ACC112 (cell line): ENCODE data around the gene BRD1.
A peak's percentile ranks its signal among the peaks of the same experiment; 100 is the strongest.

Source experiments
- H2AFZ ChIP-seq: fragments of 200-600 bp; sonication (generic); one replicate; pipeline ENCODE4 v1.6.0; 2017; ENCODE audit warnings: antibody characterized with exemption, low read length; ENCODE audit not compliant: unreplicated experiment
- H3K27ac ChIP-seq: fragments of 200-600 bp; sonication (generic); 2 replicates; pipeline ENCODE4 v1.5.1; 2014; ENCODE audit warnings: low read depth, mild to moderate bottlenecking, antibody characterized with exemption, low read length, moderate library complexity
- H3K27me3 ChIP-seq: fragments of 200-600 bp; sonication (generic); 2 replicates; pipeline ENCODE4 v1.6.1; 2014; ENCODE audit warnings: mild to moderate bottlenecking, antibody characterized with exemption, low read length, moderate library complexity, mixed read lengths; ENCODE audit not compliant: insufficient read depth
- H3K36me3 ChIP-seq: fragments of 200-600 bp; sonication (generic); 2 replicates; pipeline ENCODE4 v1.6.1; 2016; ENCODE audit warnings: mild to moderate bottlenecking, antibody characterized with exemption, low read length, moderate library complexity, mixed read lengths; ENCODE audit not compliant: insufficient read depth
- H3K4me1 ChIP-seq: fragments of 200-600 bp; sonication (generic); one replicate; pipeline ENCODE4 v1.6.1; 2016; ENCODE audit warnings: low read length, mixed read lengths; ENCODE audit not compliant: insufficient read depth, unreplicated experiment, control insufficient read depth
- H3K4me3 ChIP-seq: fragments of 200-600 bp; sonication (generic); 2 replicates; pipeline ENCODE4 v1.5.1; 2014; ENCODE audit warnings: mild to moderate bottlenecking, low read depth, low read length
- H3K79me2 ChIP-seq: fragments of 200-600 bp; sonication (generic); one replicate; pipeline ENCODE4 v1.6.0; 2016; ENCODE audit warnings: low read length; ENCODE audit not compliant: control insufficient read depth, unreplicated experiment, insufficient read depth

Gene BRD1

DNA sequence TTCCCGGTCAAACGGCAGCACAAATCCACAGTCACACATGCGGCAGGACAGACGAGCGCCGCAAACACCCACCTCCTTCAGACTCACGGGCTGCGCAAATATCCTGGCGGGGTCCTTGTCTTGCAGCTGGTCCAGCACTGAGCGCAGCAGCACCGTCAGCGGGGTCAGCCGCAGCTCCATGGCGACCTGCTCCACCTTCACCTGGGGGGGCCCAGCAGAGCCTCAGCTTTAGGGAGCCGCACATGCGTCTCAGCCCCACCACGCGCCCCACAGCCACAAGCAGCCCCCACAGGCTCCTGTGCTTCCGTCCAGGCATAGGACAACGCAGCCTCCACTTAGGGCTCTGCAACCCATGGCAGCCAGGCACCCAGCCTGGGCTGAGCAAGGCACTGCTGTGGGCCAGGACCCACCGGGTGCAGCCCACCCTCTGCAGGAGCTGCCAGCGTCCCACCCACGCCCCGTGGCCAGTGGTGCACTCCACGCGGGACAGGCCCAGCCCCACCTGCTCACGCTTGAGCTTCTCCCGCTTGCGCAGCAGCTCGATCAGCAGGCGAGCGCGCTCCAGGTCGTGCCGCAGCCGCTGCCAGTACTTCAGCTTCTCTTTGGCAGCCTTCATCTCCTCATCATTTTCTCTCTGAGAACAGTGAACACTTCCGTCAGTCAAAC, 29.1 kb downstream of the BRD1 start:
- no peak overlapping the region for H3K4me3 ChIP-seq
- H2AFZ ChIP-seq: no peak overlapping the region
- no peaks in the 10 kb centered on the region for H3K4me1 ChIP-seq
- no peak overlapping the region for H3K27ac ChIP-seq
- H3K27me3 ChIP-seq: no peaks in the 10 kb centered on the region
- H3K79me2 ChIP-seq: peaks cover 34% of the 10 kb centered on the region
- H3K36me3 ChIP-seq: no peaks in the 10 kb centered on the region

DNA sequence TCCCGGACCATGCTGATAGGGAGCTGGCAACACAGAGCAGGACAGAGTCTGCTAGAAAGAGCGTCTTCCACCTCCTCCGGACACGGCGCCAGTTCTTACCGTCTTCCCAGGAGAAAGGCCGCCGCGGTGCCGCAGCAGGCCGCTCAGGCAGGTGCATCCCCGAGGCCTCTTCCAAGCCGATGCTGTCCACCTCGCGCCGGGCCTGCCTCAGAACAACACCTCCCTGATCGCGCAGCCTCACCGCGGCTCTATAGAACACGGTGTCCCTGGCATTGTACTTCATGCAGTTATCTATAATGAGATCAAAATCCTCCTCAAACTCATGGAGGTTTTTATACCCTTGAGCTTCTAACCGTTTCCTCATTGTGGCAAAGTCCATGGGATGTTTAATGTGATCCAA, 30.0 kb downstream of the BRD1 start:
- Histone ChIP-seq H3K79me2 (peaks cover 35% of the 10 kb centered on the region), H2AFZ (no peak overlapping the region), H3K27me3 (no peaks in the 10 kb centered on the region), H3K4me1 (no peaks in the 10 kb centered on the region), H3K36me3 (no peaks in the 10 kb centered on the region), H3K4me3 (no peak overlapping the region), H3K27ac (no peak overlapping the region)

DNA sequence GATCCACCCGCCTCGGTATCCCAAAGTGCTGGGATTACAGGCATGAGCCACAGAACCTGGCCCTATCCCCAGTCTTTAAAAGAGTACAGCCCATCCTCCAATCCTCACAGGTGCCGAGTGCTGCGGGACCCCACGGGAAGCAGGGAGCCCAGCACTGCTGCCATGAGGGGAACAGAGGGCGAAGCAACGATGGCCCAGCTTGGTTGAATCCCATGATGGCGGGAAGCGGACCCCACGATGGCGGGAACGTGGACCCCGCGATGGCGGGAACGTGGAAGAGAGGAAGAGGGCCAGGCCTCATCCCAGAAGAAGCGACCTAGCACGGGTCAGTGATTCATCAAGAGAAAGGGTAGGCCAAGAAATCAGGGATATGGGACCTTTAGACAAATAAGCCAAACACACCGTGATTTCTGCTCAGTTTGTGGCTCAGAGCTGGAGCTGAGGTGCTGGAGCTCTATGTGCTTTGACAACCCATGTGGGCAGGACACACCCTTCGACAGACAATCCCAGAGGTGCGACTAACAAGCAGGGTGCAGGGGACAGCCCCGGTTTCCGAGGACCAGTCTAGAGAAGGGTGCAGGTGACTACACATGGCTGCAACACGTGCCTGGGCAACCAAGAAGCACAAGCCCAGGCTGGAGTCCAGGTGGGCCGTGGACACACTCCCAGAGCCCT, 30.9 kb downstream of the BRD1 start:
- Histone ChIP-seq H3K27ac (no peak overlapping the region), H3K4me1 (no peaks in the 10 kb centered on the region), H3K79me2 (peaks cover 40% of the 10 kb centered on the region), H2AFZ (no peak overlapping the region), H3K27me3 (no peaks in the 10 kb centered on the region), H3K4me3 (no peak overlapping the region), H3K36me3 (no peaks in the 10 kb centered on the region)

DNA sequence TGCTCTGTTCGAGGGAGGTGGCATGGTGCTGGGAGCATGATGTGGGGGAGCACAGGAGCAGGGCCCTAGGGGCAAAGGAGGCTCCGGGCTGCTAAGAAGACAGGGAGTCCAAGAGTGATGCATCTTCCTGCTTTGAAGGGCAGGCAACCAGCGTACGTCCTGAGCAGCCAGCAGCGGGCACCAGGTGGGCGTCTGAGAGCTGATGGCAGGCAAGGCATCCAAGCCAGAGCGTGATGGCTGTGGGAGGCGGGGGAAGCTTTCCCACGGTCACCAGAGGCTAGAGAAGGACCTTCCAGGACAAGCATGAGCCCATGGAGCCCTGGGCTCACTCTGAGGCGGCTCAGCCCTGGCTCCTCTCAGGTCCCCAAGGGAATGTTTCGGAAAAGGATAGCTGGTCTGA, 32.2 kb downstream of the BRD1 start:
- no peaks in the 10 kb centered on the region for H3K27me3 ChIP-seq
- H3K36me3 ChIP-seq: no peaks in the 10 kb centered on the region
- H3K79me2 ChIP-seq: peaks cover 41% of the 10 kb centered on the region
- no peak overlapping the region for H3K4me3 ChIP-seq
- no peak overlapping the region for H2AFZ ChIP-seq
- H3K4me1 ChIP-seq: no peaks in the 10 kb centered on the region
- no peak overlapping the region for H3K27ac ChIP-seq

DNA sequence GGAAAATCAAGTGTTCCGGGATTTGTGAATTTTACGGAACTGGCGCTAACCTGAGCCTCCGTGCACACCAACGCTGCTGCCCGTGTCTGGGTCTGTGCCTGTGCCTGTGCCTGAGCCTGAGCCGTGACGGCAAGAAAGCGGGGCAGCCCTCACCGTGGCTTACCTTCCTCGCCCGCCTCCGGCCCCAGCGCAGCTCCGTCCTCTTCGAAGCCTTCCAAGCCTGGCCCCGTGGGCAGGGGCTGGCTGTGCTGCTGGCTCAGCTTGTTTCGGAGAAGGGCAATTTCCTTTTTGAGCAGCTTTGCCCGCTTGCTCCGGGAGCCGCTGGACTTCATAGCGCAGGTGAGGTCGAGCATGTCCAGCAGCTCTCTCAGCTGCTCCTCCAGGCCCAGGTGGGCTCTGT, 33.8 kb downstream of the BRD1 start:
- H3K79me2 ChIP-seq: peaks cover 39% of the 10 kb centered on the region
- no peak overlapping the region for H3K4me3 ChIP-seq
- no peaks in the 10 kb centered on the region for H3K36me3 ChIP-seq
- H3K27me3 ChIP-seq: no peaks in the 10 kb centered on the region
- peaks cover 16% of the 10 kb centered on the region for H3K4me1 ChIP-seq
- no peak overlapping the region for H3K27ac ChIP-seq
- no peak overlapping the region for H2AFZ ChIP-seq

DNA sequence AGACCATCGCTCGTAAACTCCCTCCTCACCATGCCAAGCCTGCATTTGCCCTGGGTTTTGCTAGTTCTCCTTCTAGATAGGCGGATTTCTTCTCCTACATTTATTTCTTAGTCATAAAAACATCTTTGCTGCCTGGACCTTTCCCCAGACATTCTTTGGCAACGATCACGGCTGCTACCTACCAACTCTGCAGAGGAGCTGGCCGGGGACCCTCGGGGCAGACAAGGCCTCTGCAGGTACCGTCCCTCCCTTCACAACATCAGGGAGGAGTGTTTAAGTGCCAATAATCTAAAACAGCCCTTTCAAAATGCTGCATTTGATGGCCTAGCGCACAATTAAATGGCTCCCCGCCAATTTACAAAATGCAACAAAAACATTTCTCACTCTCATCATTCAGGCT, 34.4 kb downstream of the BRD1 start:
- H3K79me2 ChIP-seq: peaks cover 39% of the 10 kb centered on the region

DNA sequence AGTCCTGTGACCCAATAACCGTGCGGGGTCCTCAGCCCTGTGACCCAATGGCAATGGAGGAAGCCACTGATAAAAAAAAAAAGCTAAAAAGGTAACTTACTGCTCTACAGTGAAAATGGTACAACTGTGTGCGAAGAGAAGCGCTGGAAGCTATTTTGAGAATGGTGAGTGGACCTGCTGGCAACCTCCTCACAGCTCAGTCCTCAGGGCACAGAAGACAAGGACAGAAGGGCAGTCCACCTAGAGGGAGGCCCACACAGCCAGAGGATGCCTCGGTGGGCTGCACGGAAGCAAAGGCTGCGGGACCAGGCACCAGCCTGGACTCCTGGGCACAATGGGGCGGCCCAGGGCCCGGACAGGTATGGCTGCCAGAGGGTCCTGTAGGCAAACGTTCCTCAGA, 35.6 kb downstream of the BRD1 start:
- H3K27me3 ChIP-seq: no peaks in the 10 kb centered on the region
- no peak overlapping the region for H3K4me3 ChIP-seq
- no peak overlapping the region for H3K27ac ChIP-seq
- no peak overlapping the region for H2AFZ ChIP-seq
- no peaks in the 10 kb centered on the region for H3K36me3 ChIP-seq
- H3K4me1 ChIP-seq: peaks cover 21% of the 10 kb centered on the region
- H3K79me2 ChIP-seq: peaks cover 42% of the 10 kb centered on the region

More for the DNA sequence above, 34.4 kb downstream of the BRD1 start:
- Histone ChIP-seq H3K4me1 (peaks cover 21% of the 10 kb centered on the region), H3K4me3 (no peak overlapping the region), H2AFZ (no peak overlapping the region), H3K27ac (no peak overlapping the region), H3K27me3 (no peaks in the 10 kb centered on the region), H3K36me3 (no peaks in the 10 kb centered on the region)

DNA sequence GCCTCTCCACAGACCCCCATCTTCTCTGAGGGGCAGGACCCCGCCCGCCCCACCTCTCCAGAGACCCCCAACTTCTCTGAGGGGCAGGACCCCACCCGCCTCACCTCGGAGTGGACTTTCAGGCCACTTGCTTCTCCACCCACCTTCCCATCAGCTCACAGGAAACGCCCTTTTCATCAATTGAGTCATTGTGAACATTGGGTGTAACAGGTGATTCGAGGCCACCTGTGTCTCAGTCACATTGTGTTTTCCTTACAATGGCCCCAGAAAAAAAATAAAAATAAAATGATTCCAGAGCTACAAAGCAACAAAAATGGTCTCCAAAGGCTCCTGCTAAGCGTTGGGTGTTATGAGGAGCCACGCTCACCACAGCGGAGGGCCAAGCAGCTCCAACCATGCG, 36.0 kb downstream of the BRD1 start:
- H3K27ac ChIP-seq: no peak overlapping the region
- H3K36me3 ChIP-seq: no peaks in the 10 kb centered on the region

DNA sequence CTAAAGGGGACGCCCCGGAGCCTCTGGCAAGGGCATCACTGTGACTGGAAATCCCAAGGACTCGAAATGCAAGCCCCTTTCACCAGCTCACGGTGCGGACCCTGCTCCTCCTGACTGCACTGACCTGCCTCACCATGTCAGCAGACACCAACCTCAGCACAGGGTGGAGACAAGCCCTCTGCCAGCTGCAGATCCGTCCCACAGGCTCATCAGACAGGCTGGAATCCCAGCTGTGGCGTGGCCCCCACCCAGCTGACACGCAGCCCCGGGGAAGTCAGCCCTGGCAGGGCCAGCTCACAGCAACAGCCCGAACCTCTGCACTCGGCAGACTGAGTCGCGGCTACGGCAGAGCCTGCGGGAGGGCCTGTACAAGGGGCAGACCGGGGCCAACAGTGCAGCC, 36.8 kb downstream of the BRD1 start:
- Histone ChIP-seq H3K4me1 (peaks cover 21% of the 10 kb centered on the region), H3K36me3 (no peaks in the 10 kb centered on the region), H3K27ac (no peak overlapping the region), H3K4me3 (no peak overlapping the region), H3K27me3 (no peaks in the 10 kb centered on the region), H3K79me2 (peaks cover 51% of the 10 kb centered on the region), H2AFZ (no peak overlapping the region)

More for the DNA sequence above, 36.0 kb downstream of the BRD1 start:
- H2AFZ ChIP-seq: no peak overlapping the region
- H3K4me1 ChIP-seq: peaks cover 21% of the 10 kb centered on the region
- H3K4me3 ChIP-seq: no peak overlapping the region
- H3K79me2 ChIP-seq: peaks cover 45% of the 10 kb centered on the region
- H3K27me3 ChIP-seq: no peaks in the 10 kb centered on the region

DNA sequence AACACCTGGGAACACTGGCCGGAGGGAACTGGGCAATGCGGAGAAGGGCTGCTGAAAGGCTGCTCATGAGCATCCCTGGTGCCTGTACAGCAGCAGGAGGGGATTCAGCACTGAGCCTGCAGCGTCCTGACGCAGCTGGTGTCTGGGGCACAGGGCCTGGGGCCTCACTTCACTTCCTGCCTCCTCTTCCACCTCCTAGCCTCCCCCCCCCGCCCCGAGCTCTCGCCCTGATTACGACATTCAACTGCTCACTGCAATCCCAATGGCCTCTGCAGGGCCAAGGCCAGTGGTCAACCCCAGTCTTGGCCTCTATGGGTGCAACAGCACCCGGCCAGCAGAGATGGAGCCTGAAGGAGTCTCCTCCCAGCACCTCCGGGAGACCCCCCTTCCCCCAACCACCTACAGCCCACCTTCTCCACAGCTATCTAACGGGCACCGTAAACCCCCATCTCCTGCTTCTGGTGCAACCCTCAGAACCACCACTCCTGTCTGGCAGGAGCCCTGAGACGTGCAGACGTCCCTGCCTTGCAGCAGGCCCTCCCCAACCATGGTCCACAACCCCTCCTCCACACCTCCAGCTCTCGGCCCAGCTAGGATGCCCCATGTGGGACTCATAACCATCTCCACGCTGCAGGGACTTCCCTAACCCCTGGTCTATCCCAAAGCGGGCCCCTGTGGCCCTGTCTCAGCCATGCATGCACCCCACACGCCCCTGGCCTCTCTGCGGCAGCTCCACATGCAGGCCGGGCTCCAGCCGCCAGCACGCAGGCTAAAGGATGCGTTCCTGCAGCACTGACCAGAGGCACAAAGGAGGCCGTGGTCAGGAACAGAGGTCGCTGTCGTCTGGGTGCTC, 38.2 kb downstream of the BRD1 start:
- Histone ChIP-seq H3K79me2 (peaks cover 56% of the 10 kb centered on the region), H3K4me1 (peaks cover 21% of the 10 kb centered on the region), H3K27me3 (no peaks in the 10 kb centered on the region), H3K36me3 (no peaks in the 10 kb centered on the region), H3K4me3 (0 out of 2 replicates have a peak overlapping the region, but pooled peaks have one; percentile 29), H2AFZ (no peak overlapping the region), H3K27ac (peak overlapping the region; percentile 57)
